ENCODE data around the gene ACBD7.

ACBD7 gene

DNA sequence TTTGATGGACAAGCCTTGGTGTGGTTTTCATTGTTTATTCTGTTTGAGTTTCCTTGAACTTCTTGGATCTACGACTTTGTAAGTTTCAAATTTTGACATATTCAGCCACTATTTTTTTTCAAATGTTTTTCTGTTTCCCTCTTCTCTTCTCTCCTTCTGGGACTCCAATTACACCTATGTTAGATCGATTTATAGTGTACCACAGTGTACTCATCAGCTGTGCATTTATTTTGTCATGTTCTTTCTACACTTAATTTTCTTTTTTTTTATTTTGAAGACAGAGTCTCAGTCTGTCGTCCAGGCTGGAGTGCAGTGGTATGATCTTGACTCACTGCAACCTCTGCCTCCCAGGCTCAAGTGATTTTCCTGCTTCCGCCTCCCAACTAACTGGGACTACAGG lies 28.7 kb downstream of the ACBD7 start:
- Histone ChIP-seq H3K4me3 (ENCODE audit: low read length in 2 of 2) (no peak overlapping the region), H3K9ac (ENCODE audit: low read depth in 1 of 2, low read length in 2 of 2) (no peak overlapping the region), H3K27ac (ENCODE audit: low read depth in 2 of 2, low read length in 2 of 2) (no peak overlapping the region), H3K9me3 (ENCODE audit: control insufficient read depth in 2 of 2, low read length in 2 of 2) (peaks cover 0 to 5% of the 10 kb centered on the region in 2 donors), H3K36me3 (ENCODE audit: control insufficient read depth in 2 of 2, insufficient read depth in 2 of 2, low read length in 2 of 2) (no peaks in the 10 kb centered on the region), H3K27me3 (ENCODE audit: control insufficient read depth in 2 of 2, insufficient read depth in 2 of 2, low read length in 2 of 2) (no peaks in the 10 kb centered on the region), H3K4me1 (ENCODE audit: control insufficient read depth in 2 of 2, insufficient read depth in 2 of 2, low read length in 2 of 2) (no peaks in the 10 kb centered on the region)

DNA sequence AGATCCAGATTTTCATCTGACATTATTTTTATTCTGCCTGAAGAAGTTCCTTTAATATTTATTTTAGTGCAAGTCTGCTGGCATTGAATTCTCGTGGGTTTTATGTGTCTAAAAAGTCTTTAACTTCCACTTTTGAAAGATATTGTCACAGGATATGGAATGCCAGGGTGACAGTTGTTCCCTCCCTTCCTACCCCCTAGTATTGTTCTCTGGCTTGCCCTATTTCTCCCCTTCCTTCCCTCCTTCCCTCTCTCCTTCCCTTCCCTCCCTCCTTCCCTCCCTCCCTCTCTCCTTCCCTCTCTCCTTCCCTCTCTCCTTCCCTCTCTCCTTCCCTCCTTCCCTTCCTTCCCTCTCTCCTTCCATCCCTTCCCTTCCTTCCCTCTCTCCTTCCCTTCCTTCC lies 29.9 kb downstream of the ACBD7 start:
- Histone ChIP-seq H3K4me3 (ENCODE audit: low read length in 2 of 2) (no peak overlapping the region), H3K36me3 (ENCODE audit: control insufficient read depth in 2 of 2, insufficient read depth in 2 of 2, low read length in 2 of 2) (no peaks in the 10 kb centered on the region), H3K4me1 (ENCODE audit: control insufficient read depth in 2 of 2, insufficient read depth in 2 of 2, low read length in 2 of 2) (no peaks in the 10 kb centered on the region), H3K9ac (ENCODE audit: low read depth in 1 of 2, low read length in 2 of 2) (no peak overlapping the region), H3K9me3 (ENCODE audit: control insufficient read depth in 2 of 2, low read length in 2 of 2) (peaks cover 0 to 5% of the 10 kb centered on the region in 2 donors), H3K27me3 (ENCODE audit: control insufficient read depth in 2 of 2, insufficient read depth in 2 of 2, low read length in 2 of 2) (no peaks in the 10 kb centered on the region), H3K27ac (ENCODE audit: low read depth in 2 of 2, low read length in 2 of 2) (no peak overlapping the region)

DNA sequence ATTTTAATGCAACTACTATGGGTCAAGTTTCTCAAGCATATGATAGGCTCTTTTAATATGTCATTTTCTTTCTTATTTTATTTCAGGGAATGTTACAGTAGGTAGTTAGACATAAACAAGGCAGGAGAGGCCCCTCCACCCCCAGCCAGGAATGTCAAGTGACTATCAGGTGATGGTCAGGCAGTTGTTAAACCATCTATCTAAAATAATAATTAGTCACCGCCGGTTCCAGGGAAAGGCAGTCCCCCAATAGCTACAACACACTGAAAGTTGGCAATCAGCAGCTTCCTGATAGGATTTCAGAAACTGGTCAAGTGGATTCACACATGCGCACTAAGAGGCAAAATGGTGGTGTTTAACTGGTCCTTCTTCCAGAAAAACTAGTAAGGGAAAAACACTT lies 35.5 kb downstream of the ACBD7 start:
- Histone ChIP-seq H3K27ac (ENCODE audit: low read depth in 2 of 2, low read length in 2 of 2) (no peak overlapping the region), H3K4me1 (ENCODE audit: control insufficient read depth in 2 of 2, insufficient read depth in 2 of 2, low read length in 2 of 2) (no peaks in the 10 kb centered on the region), H3K9ac (ENCODE audit: low read depth in 1 of 2, low read length in 2 of 2) (no peak overlapping the region), H3K9me3 (ENCODE audit: control insufficient read depth in 2 of 2, low read length in 2 of 2) (no peaks in the 10 kb centered on the region), H3K27me3 (ENCODE audit: control insufficient read depth in 2 of 2, insufficient read depth in 2 of 2, low read length in 2 of 2) (no peaks in the 10 kb centered on the region), H3K36me3 (ENCODE audit: control insufficient read depth in 2 of 2, insufficient read depth in 2 of 2, low read length in 2 of 2) (no peaks in the 10 kb centered on the region), H3K4me3 (ENCODE audit: low read length in 2 of 2) (no peak overlapping the region)

DNA sequence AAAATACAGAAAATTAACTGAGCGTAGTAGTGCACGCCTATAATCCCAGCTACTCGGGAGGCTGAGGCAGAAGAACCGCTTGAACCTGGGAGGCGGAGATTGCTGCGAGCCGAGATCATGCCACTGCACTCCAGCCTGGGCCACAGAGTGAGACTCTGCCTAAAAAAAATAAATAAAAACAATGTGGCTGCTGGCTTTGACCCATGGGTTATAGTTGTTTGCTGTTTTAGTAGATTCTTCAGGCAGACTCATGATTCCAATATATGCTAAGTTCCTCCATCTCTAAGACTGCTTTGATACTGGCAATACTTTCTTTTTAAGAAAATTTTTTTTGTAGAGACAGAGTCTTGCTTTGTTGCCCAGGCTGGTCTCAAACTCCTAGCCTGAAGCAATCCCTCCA lies 36.5 kb downstream of the ACBD7 start:
- no peak overlapping the region for H3K9ac ChIP-seq (ENCODE audit: low read depth in 1 of 2, low read length in 2 of 2)
- H3K4me3 ChIP-seq (ENCODE audit: low read length in 2 of 2): no peak overlapping the region
- H3K9me3 ChIP-seq (ENCODE audit: control insufficient read depth in 2 of 2, low read length in 2 of 2): no peaks in the 10 kb centered on the region
- no peaks in the 10 kb centered on the region for H3K36me3 ChIP-seq (ENCODE audit: control insufficient read depth in 2 of 2, insufficient read depth in 2 of 2, low read length in 2 of 2)
- no peak overlapping the region for H3K27ac ChIP-seq (ENCODE audit: low read depth in 2 of 2, low read length in 2 of 2)
- no peaks in the 10 kb centered on the region for H3K4me1 ChIP-seq (ENCODE audit: control insufficient read depth in 2 of 2, insufficient read depth in 2 of 2, low read length in 2 of 2)
- H3K27me3 ChIP-seq (ENCODE audit: control insufficient read depth in 2 of 2, insufficient read depth in 2 of 2, low read length in 2 of 2): no peaks in the 10 kb centered on the region

DNA sequence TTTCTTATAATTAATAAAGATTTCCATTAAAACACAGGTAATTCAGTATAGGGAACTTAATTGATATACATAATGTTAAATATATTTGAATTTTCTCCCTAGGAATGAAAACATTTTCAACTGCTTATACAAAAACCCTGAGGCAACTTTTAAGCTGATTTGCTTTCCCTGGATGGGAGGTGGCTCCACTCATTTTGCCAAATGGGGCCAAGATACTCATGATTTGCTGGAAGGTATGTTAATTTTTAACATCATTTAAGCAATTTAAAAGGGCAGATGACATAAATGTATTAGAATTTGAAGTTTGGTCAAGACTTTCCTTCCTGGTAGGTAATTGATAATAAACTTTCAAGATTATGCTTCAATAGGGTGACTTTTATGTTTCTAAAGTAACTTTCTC lies 39.0 kb downstream of the ACBD7 start:
- Histone ChIP-seq H3K4me3 (ENCODE audit: low read length in 2 of 2) (no peak overlapping the region), H3K9me3 (ENCODE audit: control insufficient read depth in 2 of 2, low read length in 2 of 2) (no peaks in the 10 kb centered on the region), H3K27me3 (ENCODE audit: control insufficient read depth in 2 of 2, insufficient read depth in 2 of 2, low read length in 2 of 2) (no peaks in the 10 kb centered on the region), H3K9ac (ENCODE audit: low read depth in 1 of 2, low read length in 2 of 2) (no peak overlapping the region), H3K36me3 (ENCODE audit: control insufficient read depth in 2 of 2, insufficient read depth in 2 of 2, low read length in 2 of 2) (no peaks in the 10 kb centered on the region), H3K4me1 (ENCODE audit: control insufficient read depth in 2 of 2, insufficient read depth in 2 of 2, low read length in 2 of 2) (no peaks in the 10 kb centered on the region), H3K27ac (ENCODE audit: low read depth in 2 of 2, low read length in 2 of 2) (no peak overlapping the region)

DNA sequence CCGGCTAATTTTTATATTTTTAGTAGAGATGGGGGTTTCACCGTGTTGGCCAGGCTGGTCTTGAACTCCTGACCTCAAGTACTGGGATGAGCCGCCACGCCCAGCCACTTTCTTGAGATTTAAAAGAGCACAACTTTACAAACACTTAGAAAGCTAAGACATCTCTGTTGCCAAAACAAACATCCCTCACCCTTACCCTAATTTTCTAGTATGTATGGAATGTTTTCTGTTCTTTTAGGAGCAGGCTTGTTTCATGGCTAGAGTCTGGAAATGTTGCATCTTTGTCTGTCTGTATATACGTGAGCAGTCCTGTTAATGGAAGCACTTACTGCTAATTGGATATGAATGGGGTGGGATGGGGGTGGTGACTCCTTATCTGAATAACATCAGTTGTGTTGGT lies 42.0 kb downstream of the ACBD7 start:
- H3K36me3 ChIP-seq (ENCODE audit: control insufficient read depth in 2 of 2, insufficient read depth in 2 of 2, low read length in 2 of 2): no peaks in the 10 kb centered on the region
- H3K9me3 ChIP-seq (ENCODE audit: control insufficient read depth in 2 of 2, low read length in 2 of 2): no peaks in the 10 kb centered on the region
- no peak overlapping the region for H3K9ac ChIP-seq (ENCODE audit: low read depth in 1 of 2, low read length in 2 of 2)
- no peak overlapping the region for H3K27ac ChIP-seq (ENCODE audit: low read depth in 2 of 2, low read length in 2 of 2)
- no peaks in the 10 kb centered on the region for H3K4me1 ChIP-seq (ENCODE audit: control insufficient read depth in 2 of 2, insufficient read depth in 2 of 2, low read length in 2 of 2)
- H3K4me3 ChIP-seq (ENCODE audit: low read length in 2 of 2): no peak overlapping the region
- H3K27me3 ChIP-seq (ENCODE audit: control insufficient read depth in 2 of 2, insufficient read depth in 2 of 2, low read length in 2 of 2): no peaks in the 10 kb centered on the region

DNA sequence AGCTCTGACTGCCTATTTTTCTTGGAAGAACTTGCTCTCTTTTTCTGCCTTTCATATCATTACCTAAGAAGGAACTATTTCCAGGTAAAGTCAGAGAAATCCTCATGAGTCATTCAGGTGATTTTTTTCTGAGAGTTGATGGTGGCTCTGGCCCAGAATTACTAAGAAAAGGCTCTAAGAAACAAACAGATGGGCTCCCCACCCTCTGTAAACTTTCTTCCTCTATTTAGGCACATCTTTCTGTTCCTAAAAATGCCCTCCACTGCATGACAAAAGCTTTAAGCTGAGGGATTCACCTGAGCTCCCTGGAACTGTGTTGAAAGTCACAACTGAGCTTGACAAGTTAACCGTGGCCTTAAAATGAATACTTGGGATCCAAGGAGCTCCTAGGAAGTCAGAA lies 43.2 kb downstream of the ACBD7 start:
- Histone ChIP-seq H3K27ac (ENCODE audit: low read depth in 2 of 2, low read length in 2 of 2) (no peak overlapping the region), H3K9me3 (ENCODE audit: control insufficient read depth in 2 of 2, low read length in 2 of 2) (no peaks in the 10 kb centered on the region), H3K4me3 (ENCODE audit: low read length in 2 of 2) (no peak overlapping the region), H3K36me3 (ENCODE audit: control insufficient read depth in 2 of 2, insufficient read depth in 2 of 2, low read length in 2 of 2) (no peaks in the 10 kb centered on the region), H3K4me1 (ENCODE audit: control insufficient read depth in 2 of 2, insufficient read depth in 2 of 2, low read length in 2 of 2) (no peaks in the 10 kb centered on the region), H3K27me3 (ENCODE audit: control insufficient read depth in 2 of 2, insufficient read depth in 2 of 2, low read length in 2 of 2) (no peaks in the 10 kb centered on the region), H3K9ac (ENCODE audit: low read depth in 1 of 2, low read length in 2 of 2) (no peak overlapping the region)

DNA sequence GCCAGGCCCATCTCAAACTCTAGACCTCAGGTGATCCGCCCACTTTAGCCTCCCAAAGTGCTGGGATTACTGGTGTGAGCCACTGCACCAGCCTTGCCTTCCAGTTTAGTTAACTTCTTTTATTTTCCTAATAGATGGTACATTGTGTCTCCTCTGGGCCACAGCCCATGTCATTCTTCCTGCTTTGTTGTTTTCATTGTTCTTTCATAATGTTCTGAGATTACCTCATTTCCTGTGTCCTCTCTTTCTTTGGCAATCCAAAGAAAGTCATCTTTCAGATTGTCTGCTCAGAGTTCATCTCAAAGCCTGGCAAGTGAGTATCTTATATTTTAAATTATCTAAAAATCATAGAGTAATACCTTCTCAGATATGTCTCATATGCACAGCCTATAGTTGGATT lies 44.9 kb downstream of the ACBD7 start, which contains the start of gene OLAH:
Gene OLAH (plus strand): TSS at position 270 of the 400 bp plus-strand sequence. CDS start 3,346 bp downstream, outside the sequence.
- no peaks in the 10 kb centered on the region for H3K27me3 ChIP-seq (ENCODE audit: control insufficient read depth in 2 of 2, insufficient read depth in 2 of 2, low read length in 2 of 2)

DNA sequence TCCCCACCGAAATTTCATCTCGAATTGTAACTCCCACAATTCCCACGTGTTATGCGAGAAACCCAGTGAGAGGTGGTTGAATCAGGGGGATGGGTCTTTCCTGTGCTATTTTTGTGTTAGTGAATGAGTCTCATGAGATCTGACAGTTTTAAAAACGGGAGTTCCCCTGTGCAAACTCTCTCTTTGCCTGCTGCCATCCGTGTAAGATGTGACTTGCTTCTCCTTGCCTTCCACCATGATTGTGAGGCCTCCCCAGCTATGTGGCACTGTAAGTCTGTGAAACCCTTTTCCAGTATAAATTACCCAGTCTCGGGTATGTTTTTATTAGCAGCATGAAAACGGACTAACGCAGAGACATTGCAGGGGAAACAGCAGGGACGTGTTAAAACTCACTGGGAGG lies 50.2 kb downstream of the ACBD7 start:
- Histone ChIP-seq H3K4me1 (ENCODE audit: control insufficient read depth in 2 of 2, insufficient read depth in 2 of 2, low read length in 2 of 2) (no peaks in the 10 kb centered on the region), H3K36me3 (ENCODE audit: control insufficient read depth in 2 of 2, insufficient read depth in 2 of 2, low read length in 2 of 2) (no peaks in the 10 kb centered on the region), H3K9ac (ENCODE audit: low read depth in 1 of 2, low read length in 2 of 2) (no peak overlapping the region), H3K27ac (ENCODE audit: low read depth in 2 of 2, low read length in 2 of 2) (no peak overlapping the region), H3K4me3 (ENCODE audit: low read length in 2 of 2) (no peak overlapping the region), H3K9me3 (ENCODE audit: control insufficient read depth in 2 of 2, low read length in 2 of 2) (no peaks in the 10 kb centered on the region), H3K27me3 (ENCODE audit: control insufficient read depth in 2 of 2, insufficient read depth in 2 of 2, low read length in 2 of 2) (no peaks in the 10 kb centered on the region)

More for the DNA sequence above, 44.9 kb downstream of the ACBD7 start, which contains the start of gene OLAH:
- Histone ChIP-seq H3K27ac (ENCODE audit: low read depth in 2 of 2, low read length in 2 of 2) (no peak within 1 kb of the TSS), H3K9ac (ENCODE audit: low read depth in 1 of 2, low read length in 2 of 2) (no peak within 1 kb of the TSS), H3K4me1 (ENCODE audit: control insufficient read depth in 2 of 2, insufficient read depth in 2 of 2, low read length in 2 of 2) (no peaks in the 10 kb centered on the region), H3K9me3 (ENCODE audit: control insufficient read depth in 2 of 2, low read length in 2 of 2) (no peaks in the 10 kb centered on the region), H3K4me3 (ENCODE audit: low read length in 2 of 2) (no peak within 1 kb of the TSS), H3K36me3 (ENCODE audit: control insufficient read depth in 2 of 2, insufficient read depth in 2 of 2, low read length in 2 of 2) (no peaks in the 10 kb centered on the region)

DNA sequence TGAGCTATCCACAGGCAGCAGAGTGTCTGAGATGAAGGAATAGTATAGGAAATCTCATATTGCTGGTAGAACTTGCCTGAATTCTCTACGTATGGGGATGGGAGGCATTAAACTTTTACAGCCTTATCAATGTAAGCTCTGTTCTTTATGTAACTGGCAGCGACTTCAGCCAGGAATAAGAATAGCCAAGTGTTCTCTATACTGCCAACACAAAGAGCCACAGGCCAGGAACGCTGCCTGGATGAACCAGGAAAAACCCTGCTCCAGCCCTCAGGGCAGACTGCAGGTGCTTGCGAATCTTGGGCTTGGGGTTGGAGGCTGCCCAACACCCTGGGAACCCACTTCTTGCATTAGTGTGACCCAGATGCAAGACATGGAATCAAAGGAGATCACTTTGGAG lies 50.9 kb downstream of the ACBD7 start:
- no peak overlapping the region for H3K4me3 ChIP-seq (ENCODE audit: low read length in 2 of 2)
- no peaks in the 10 kb centered on the region for H3K9me3 ChIP-seq (ENCODE audit: control insufficient read depth in 2 of 2, low read length in 2 of 2)
- no peak overlapping the region for H3K9ac ChIP-seq (ENCODE audit: low read depth in 1 of 2, low read length in 2 of 2)

More for the DNA sequence above, 50.9 kb downstream of the ACBD7 start:
- H3K36me3 ChIP-seq (ENCODE audit: control insufficient read depth in 2 of 2, insufficient read depth in 2 of 2, low read length in 2 of 2): no peaks in the 10 kb centered on the region
- H3K4me1 ChIP-seq (ENCODE audit: control insufficient read depth in 2 of 2, insufficient read depth in 2 of 2, low read length in 2 of 2): no peaks in the 10 kb centered on the region
- no peaks in the 10 kb centered on the region for H3K27me3 ChIP-seq (ENCODE audit: control insufficient read depth in 2 of 2, insufficient read depth in 2 of 2, low read length in 2 of 2)
- no peak overlapping the region for H3K27ac ChIP-seq (ENCODE audit: low read depth in 2 of 2, low read length in 2 of 2)

Data from mucosa of rectum (tissue), 2 donors.